HepG2 (cell line): Measurements from ENCODE around the gene POLR1D. TPM values are rescaled to one million over a fixed set of nuclear protein-coding genes. Genes with fewer than 3 reads are reported as not detected.

Experiments
- ATAC-seq: fragments of 200-7000 bp; cut with Tn5 transposase; 3 replicates; pipeline ENCODE4 v1.9.1; 2020; ENCODE audit warnings: mild to moderate bottlenecking, moderate library complexity
- BruUV-seq: library from RNA; stranded (reverse); fragments of 400-500 nt; replicated peaks from 2 replicates; lab custom pipeline; 2021; lab: Mats Ljungman, UMichigan
- CTCF ChIA-PET: fragments of 300-600 bp; formaldehyde crosslinking; extraction: SDS; loops from one replicate; lab custom pipeline; 2021; ENCODE audit warnings: low total read pairs, inconsistent platforms, low intra/inter-chr PET ratio; lab: Yijun Ruan, JAX
- POLR2A ChIA-PET: fragments of 350-600 bp; sonication (Branson Sonifier 250); formaldehyde crosslinking; loops from one replicate; lab custom pipeline; 2020; ENCODE audit warnings: antibody characterized with exemption, inconsistent platforms; lab: Yijun Ruan, JAX
- DNase-seq: peaks from one replicate; pipeline ENCODE4 v3.0.0-alpha.2; 2015; ENCODE audit warnings: low spot score
- FAIRE-seq: peaks from 3 replicates; lab custom pipeline; 2011; peaks lifted over from hg19 to GRCh38; lab: Jason Lieb, UNC
- H2AFZ ChIP-seq: one replicate; pipeline ENCODE4 v1.6.1; 2011; ENCODE audit warnings: low read length, inconsistent platforms
- H3K27ac ChIP-seq: fragments of 300-600 bp; 3 replicates; pipeline ENCODE4 v1.8.0; 2011; ENCODE audit warnings: mixed run types, mild to moderate bottlenecking, mixed read lengths, low read length, inconsistent platforms; ENCODE audit not compliant: insufficient read depth; ENCODE audit errors: extremely low read length
- H3K27me3 ChIP-seq, 2 experiments: fragments of 200-600 bp in 1 of 2; 2 replicates in 1 of 2; 3 replicates in 1 of 2; pipeline versions ENCODE4 v1.6.0 to v1.8.0; 2011; ENCODE audit warnings: low read length in 2 of 2, mild to moderate bottlenecking in 2 of 2, moderate library complexity in 2 of 2, inconsistent platforms in 1 of 2; ENCODE audit not compliant: insufficient read depth in 2 of 2, control insufficient read depth in 1 of 2
- H3K36me3 ChIP-seq, 2 experiments: fragments of 200-600 bp in 1 of 2; replicated peaks in 1 of 2; 2 replicates in 1 of 2; 3 replicates in 1 of 2; pipeline versions ENCODE4 v1.5.1 to v1.8.0; 2011; ENCODE audit warnings: low read length in 2 of 2, inconsistent platforms in 1 of 2; ENCODE audit not compliant: insufficient read depth in 2 of 2, control insufficient read depth in 1 of 2
- H3K4me1 ChIP-seq: 2 replicates; pipeline ENCODE4 v1.5.1; 2012; ENCODE audit warnings: low read length, inconsistent platforms; ENCODE audit not compliant: insufficient read depth
- H3K4me2 ChIP-seq: 2 replicates; pipeline ENCODE4 v1.6.0; 2011; ENCODE audit warnings: low read depth, low read length, inconsistent platforms
- H3K4me3 ChIP-seq, 3 experiments: fragments of 200-600 bp in 1 of 3; sonication (generic), shearing (Covaris generic) in 1 of 3; replicated peaks in 1 of 3; 2 replicates each; pipeline ENCODE4 v1.5.1; 2011 to 2016; ENCODE audit warnings: low read length in 3 of 3, inconsistent platforms in 2 of 3, low read depth in 2 of 3, mild to moderate bottlenecking in 2 of 3, control low read depth in 1 of 3, mixed read lengths in 1 of 3; ENCODE audit not compliant: insufficient read depth in 1 of 3
- H3K79me2 ChIP-seq: one replicate; pipeline ENCODE4 v1.6.1; 2011; ENCODE audit warnings: low read length, inconsistent platforms; ENCODE audit not compliant: insufficient read depth
- H3K9ac ChIP-seq: 2 replicates; pipeline ENCODE4 v1.6.0; 2011; ENCODE audit warnings: mild to moderate bottlenecking, low read depth, low read length, inconsistent platforms; ENCODE audit not compliant: insufficient read depth
- H3K9me3 ChIP-seq: 2 replicates; pipeline ENCODE4 v1.5.1; 2012; ENCODE audit warnings: mild to moderate bottlenecking, low read length
- H4K20me1 ChIP-seq: 2 replicates; pipeline ENCODE4 v1.6.0; 2011; ENCODE audit warnings: inconsistent platforms, mild to moderate bottlenecking, low read length, moderate library complexity; ENCODE audit not compliant: insufficient read depth
- CHD4 ChIP-seq: fragments of 200-600 bp; sonication (generic); IDR thresholded peaks from 2 replicates; pipeline ENCODE4 v1.7.0; 2017; ENCODE audit warnings: mild to moderate bottlenecking, low read length, borderline replicate concordance
- DNMT3B ChIP-seq: conservative IDR thresholded peaks from 2 replicates; pipeline ENCODE4 v1.6.1; 2016; ENCODE audit warnings: missing biosample characterization, control low read depth
- EED ChIP-seq: sonication (generic); formaldehyde crosslinking; IDR thresholded peaks from 2 replicates; pipeline ENCODE4 v1.5.0; 2020; ENCODE audit warnings: mild to moderate bottlenecking, missing genetic modification reagents
- JUND ChIP-seq: sonication (generic); formaldehyde crosslinking; IDR thresholded peaks from 2 replicates; pipeline ENCODE4 v1.8.0; 2022; ENCODE audit warnings: mild to moderate bottlenecking, missing genetic modification reagents
- MAFF ChIP-seq: IDR thresholded peaks from 2 replicates; pipeline ENCODE4 v1.6.1; 2011; ENCODE audit warnings: low read depth, low read length, improper control_type of control experiment
- RBM39 ChIP-seq: fragments of 200-400 bp; formaldehyde crosslinking; IDR thresholded peaks from one replicate; pipeline ENCODE4 v1.6.1; 2018; ENCODE audit warnings: antibody characterized with exemption, mild to moderate bottlenecking, low read depth, low read length; ENCODE audit not compliant: poor library complexity, severe bottlenecking
- ZFP36L2 ChIP-seq: sonication (generic); formaldehyde crosslinking; IDR thresholded peaks from 2 replicates; pipeline ENCODE4 v1.4.0; 2020; ENCODE audit warnings: missing genetic modification reagents
- ZNF317 ChIP-seq: sonication (generic); formaldehyde crosslinking; IDR thresholded peaks from 2 replicates; pipeline ENCODE4 v1.5.0; 2020; ENCODE audit warnings: mild to moderate bottlenecking, missing genetic modification reagents
- ZNF451 ChIP-seq: sonication (generic); formaldehyde crosslinking; IDR thresholded peaks from 2 replicates; pipeline ENCODE4 v1.5.0; 2020; ENCODE audit warnings: mild to moderate bottlenecking, missing genetic modification reagents
- ZNF776 ChIP-seq: sonication (generic); formaldehyde crosslinking; IDR thresholded peaks from 2 replicates; pipeline ENCODE4 v1.4.0; 2020; ENCODE audit warnings: mild to moderate bottlenecking, missing genetic modification reagents
- ZNF883 ChIP-seq: sonication (generic); formaldehyde crosslinking; IDR thresholded peaks from 2 replicates; pipeline ENCODE4 v1.5.1; 2020; ENCODE audit warnings: mild to moderate bottlenecking, missing genetic modification reagents; ENCODE audit errors: not compliant biosample characterization
- ZSCAN12 ChIP-seq: sonication (generic); formaldehyde crosslinking; IDR thresholded peaks from 2 replicates; pipeline ENCODE4 v1.9.0; 2021; ENCODE audit warnings: mild to moderate bottlenecking, missing genetic modification reagents
- WGBS: methylation state at CpG from one replicate; pipeline ENCODE4 v1.1.6; 2017; ENCODE audit warnings: low lambda C conversion rate; 5-methylcytosine and 5-hydroxymethylcytosine counted together
- in situ Hi-C: cut with HindIII; loops from 2 replicates; pipeline ENCODE4 v1.10.0; 2017; ENCODE audit warnings: low pct_unique_long_range_greater_than_20kb; ENCODE audit not compliant: extremely low pct_ligation_motif_present
- intact Hi-C: fragments of 100-400 bp; cut with micrococcal nuclease; formaldehyde crosslinking; loops from one replicate; pipeline ENCODE4 v1.10.0; 2022; ENCODE audit not compliant: unreplicated experiment
- polyA plus RNA-seq, 8 experiments: library from polyadenylated mRNA; depleted of rRNA in 3 of 8; stranded (reverse) in 7 of 8; unstranded in 1 of 8; fragments of >200 nt; fragmentation: Illumina TruSeq in 4 of 8; extraction: Trizol in 4 of 8; gene quantifications; 2 replicates each; pipeline versions ENCODE4 v1.2.1 to v1.2.3, GENCODE V29; 2011 to 2016; ENCODE audit warnings: low read depth in 4 of 8, missing spikeins in 1 of 8, mixed read lengths in 1 of 8; ENCODE audit not compliant: insufficient read depth in 1 of 8
- total RNA-seq, 5 experiments: library from RNA; depleted of rRNA; stranded (reverse); fragments of >200 nt; fragmentation: Illumina TruSeq; extraction: Trizol; gene quantifications; 2 replicates each; pipeline ENCODE4 v1.2.3, GENCODE V29; 2016; ENCODE audit warnings: low read depth in 1 of 5
- TF ChIP-seq, protein P1 (sequence below): sonication (generic); formaldehyde crosslinking; IDR thresholded peaks from 2 replicates; pipeline ENCODE4 v1.8.0; 2022; ENCODE audit warnings: missing genetic modification reagents, mild to moderate bottlenecking, moderate library complexity, borderline replicate concordance
- TF ChIP-seq, protein P2 (sequence below): sonication (generic); formaldehyde crosslinking; IDR thresholded peaks from 2 replicates; pipeline ENCODE4 v1.4.0; 2020; ENCODE audit warnings: missing genetic modification reagents
- TF ChIP-seq, protein P3 (sequence below): IDR thresholded peaks from 2 replicates; pipeline ENCODE4 v1.6.1; 2016
- TF ChIP-seq, protein P4 (sequence below): IDR thresholded peaks from 2 replicates; pipeline ENCODE4 v1.6.1; 2016; ENCODE audit warnings: low read depth, borderline replicate concordance

The POLR1D gene
- total and polyA plus RNA-seq, 2 of the 13 experiments (the other 11 are each of a cell fraction or from before 2014, with no cell fraction given), result 183 to 490 TPM

DNA sequence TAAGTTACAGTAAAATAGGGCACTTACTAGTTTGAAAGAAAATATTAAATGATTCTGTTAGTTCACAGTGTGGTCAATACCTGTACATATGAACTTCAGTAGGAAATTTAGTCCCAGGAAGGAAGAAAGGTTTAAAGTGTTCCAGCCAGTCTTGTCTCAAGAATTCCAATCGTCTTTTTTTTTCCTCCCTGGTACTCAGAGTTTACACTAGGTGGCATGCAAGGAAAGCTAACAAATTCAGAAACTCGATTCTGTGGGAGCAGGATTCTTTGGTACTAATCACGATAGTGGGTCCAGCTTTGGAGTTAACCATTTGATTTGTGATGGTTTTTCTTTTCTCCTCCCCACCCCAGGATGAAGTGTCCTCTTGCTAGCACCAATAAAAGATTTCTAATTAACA, 43.6 kb downstream of the POLR1D start:
- Histone ChIP-seq H3K79me2 (no peaks in the 10 kb centered on the region), H3K4me1 (peaks cover 8% of the 10 kb centered on the region), H4K20me1 (no peaks in the 10 kb centered on the region), H3K27me3 (no peaks in the 10 kb centered on the region), H3K4me3 (no peak overlapping the region), H3K9me3 (no peaks in the 10 kb centered on the region), H2AFZ (no peak overlapping the region), H3K27ac (no peak overlapping the region), H3K36me3 (peaks cover 6 to 12% of the 10 kb centered on the region in 2 experiments; a peak in 3 of 5 replicates), H3K9ac (no peak overlapping the region), H3K4me2 (no peak overlapping the region)
- 83% methylated on average over 3 of the region's 3 CpGs for WGBS
- BruUV-seq, result no TSS peak
- POLR2A ChIA-PET, result no interaction called here
- CTCF ChIA-PET, result no interaction called here
- in situ Hi-C loops, result no loop called here
- ATAC-seq (no peak), FAIRE-seq (no peak), DNase-seq (no peak)
- intact Hi-C loops, result no loop called here
- TF ChIP-seq, protein P1, sequence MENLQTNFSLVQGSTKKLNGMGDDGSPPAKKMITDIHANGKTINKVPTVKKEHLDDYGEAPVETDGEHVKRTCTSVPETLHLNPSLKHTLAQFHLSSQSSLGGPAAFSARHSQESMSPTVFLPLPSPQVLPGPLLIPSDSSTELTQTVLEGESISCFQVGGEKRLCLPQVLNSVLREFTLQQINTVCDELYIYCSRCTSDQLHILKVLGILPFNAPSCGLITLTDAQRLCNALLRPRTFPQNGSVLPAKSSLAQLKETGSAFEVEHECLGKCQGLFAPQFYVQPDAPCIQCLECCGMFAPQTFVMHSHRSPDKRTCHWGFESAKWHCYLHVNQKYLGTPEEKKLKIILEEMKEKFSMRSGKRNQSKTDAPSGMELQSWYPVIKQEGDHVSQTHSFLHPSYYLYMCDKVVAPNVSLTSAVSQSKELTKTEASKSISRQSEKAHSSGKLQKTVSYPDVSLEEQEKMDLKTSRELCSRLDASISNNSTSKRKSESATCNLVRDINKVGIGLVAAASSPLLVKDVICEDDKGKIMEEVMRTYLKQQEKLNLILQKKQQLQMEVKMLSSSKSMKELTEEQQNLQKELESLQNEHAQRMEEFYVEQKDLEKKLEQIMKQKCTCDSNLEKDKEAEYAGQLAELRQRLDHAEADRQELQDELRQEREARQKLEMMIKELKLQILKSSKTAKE (CRISPR knock-in tag), result no peak
- no peak for TF ChIP-seq ZNF451 (CRISPR knock-in tag)
- TF ChIP-seq, protein P2, sequence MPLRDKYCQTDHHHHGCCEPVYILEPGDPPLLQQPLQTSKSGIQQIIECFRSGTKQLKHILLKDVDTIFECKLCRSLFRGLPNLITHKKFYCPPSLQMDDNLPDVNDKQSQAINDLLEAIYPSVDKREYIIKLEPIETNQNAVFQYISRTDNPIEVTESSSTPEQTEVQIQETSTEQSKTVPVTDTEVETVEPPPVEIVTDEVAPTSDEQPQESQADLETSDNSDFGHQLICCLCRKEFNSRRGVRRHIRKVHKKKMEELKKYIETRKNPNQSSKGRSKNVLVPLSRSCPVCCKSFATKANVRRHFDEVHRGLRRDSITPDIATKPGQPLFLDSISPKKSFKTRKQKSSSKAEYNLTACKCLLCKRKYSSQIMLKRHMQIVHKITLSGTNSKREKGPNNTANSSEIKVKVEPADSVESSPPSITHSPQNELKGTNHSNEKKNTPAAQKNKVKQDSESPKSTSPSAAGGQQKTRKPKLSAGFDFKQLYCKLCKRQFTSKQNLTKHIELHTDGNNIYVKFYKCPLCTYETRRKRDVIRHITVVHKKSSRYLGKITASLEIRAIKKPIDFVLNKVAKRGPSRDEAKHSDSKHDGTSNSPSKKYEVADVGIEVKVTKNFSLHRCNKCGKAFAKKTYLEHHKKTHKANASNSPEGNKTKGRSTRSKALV (CRISPR knock-in tag), result no peak
- no peak for TF ChIP-seq ZNF317 (CRISPR knock-in tag)
- TF ChIP-seq JUND, result no peak
- TF ChIP-seq CHD4, result no peak
- no peak for TF ChIP-seq ZNF776 (CRISPR knock-in tag)
- TF ChIP-seq, protein P3, sequence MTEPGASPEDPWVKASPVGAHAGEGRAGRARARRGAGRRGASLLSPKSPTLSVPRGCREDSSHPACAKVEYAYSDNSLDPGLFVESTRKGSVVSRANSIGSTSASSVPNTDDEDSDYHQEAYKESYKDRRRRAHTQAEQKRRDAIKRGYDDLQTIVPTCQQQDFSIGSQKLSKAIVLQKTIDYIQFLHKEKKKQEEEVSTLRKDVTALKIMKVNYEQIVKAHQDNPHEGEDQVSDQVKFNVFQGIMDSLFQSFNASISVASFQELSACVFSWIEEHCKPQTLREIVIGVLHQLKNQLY, result no peak
- TF ChIP-seq, protein P4, sequence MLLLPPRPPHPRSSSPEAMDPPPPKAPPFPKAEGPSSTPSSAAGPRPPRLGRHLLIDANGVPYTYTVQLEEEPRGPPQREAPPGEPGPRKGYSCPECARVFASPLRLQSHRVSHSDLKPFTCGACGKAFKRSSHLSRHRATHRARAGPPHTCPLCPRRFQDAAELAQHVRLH (CRISPR knock-in tag), result no peak
- TF ChIP-seq ZFP36L2 (CRISPR knock-in tag), result no peak
- TF ChIP-seq RBM39, result no peak
- no peak for TF ChIP-seq DNMT3B (CRISPR knock-in tag)
- TF ChIP-seq ZSCAN12 (CRISPR knock-in tag), result no peak
- TF ChIP-seq ZNF883 (CRISPR knock-in tag), result no peak
- no peak for TF ChIP-seq EED (CRISPR knock-in tag)
- no peak for TF ChIP-seq MAFF
